ENCODE results near the gene JARID2. TPM values are rescaled to one million over a fixed set of nuclear protein-coding genes. Genes with fewer than 3 reads are reported as not detected.

JARID2 gene
- total RNA-seq, 3 donors from 2014 or later = 10.6 to 11.8 (median 11.4) TPM

DNA sequence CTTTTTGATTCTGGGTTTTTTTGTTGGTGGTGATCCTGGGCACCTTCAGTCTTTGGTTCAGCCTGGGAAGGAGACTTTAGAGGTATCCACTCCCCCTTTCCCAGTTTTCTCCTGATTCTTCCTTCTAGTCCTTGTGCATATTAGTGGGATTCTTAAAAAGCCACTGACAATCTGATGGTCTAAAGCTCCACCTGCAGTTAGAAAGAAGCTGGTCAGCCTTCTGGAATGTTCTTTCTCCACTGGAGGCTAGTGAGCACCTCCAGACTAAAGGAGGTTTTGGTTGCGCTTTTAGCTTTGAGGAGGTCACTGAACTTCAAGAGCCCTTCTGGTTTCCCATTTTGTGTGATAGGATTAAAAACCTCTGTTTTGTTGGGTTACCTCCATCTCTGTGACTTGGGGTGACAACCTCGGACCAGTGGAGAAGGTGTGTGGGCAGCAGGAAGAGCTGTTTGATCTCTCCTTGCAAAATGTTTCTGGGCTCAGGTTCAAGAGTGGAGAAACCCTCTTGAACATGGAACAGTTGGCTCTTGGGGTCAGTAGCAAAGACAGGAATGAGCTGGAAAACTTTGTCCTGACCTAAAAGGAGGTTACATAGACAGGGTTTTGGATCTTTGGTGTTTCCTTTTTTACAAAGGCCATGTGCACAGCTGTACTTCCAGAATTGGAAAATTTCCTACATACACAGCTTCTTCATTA, 29.0 kb downstream of the JARID2 start:
- H3K4me1 ChIP-seq (ENCODE audit: low read depth) = peaks cover 14% of the 10 kb centered on the region
- TF ChIP-seq, protein P1, sequence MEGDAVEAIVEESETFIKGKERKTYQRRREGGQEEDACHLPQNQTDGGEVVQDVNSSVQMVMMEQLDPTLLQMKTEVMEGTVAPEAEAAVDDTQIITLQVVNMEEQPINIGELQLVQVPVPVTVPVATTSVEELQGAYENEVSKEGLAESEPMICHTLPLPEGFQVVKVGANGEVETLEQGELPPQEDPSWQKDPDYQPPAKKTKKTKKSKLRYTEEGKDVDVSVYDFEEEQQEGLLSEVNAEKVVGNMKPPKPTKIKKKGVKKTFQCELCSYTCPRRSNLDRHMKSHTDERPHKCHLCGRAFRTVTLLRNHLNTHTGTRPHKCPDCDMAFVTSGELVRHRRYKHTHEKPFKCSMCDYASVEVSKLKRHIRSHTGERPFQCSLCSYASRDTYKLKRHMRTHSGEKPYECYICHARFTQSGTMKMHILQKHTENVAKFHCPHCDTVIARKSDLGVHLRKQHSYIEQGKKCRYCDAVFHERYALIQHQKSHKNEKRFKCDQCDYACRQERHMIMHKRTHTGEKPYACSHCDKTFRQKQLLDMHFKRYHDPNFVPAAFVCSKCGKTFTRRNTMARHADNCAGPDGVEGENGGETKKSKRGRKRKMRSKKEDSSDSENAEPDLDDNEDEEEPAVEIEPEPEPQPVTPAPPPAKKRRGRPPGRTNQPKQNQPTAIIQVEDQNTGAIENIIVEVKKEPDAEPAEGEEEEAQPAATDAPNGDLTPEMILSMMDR (IDR thresholded peaks at IDR 0.05) = no peak
- no peaks in the 10 kb centered on the region for H3K36me3 ChIP-seq (ENCODE audit: low read depth)
- no peak for ATAC-seq
- H3K9me3 ChIP-seq = no peaks in the 10 kb centered on the region
- no peak overlapping the region for H3K4me3 ChIP-seq
- intact Hi-C loops (cut with DNase I, micrococcal nuclease) = no loop called here
- no peak for DNase-seq

DNA sequence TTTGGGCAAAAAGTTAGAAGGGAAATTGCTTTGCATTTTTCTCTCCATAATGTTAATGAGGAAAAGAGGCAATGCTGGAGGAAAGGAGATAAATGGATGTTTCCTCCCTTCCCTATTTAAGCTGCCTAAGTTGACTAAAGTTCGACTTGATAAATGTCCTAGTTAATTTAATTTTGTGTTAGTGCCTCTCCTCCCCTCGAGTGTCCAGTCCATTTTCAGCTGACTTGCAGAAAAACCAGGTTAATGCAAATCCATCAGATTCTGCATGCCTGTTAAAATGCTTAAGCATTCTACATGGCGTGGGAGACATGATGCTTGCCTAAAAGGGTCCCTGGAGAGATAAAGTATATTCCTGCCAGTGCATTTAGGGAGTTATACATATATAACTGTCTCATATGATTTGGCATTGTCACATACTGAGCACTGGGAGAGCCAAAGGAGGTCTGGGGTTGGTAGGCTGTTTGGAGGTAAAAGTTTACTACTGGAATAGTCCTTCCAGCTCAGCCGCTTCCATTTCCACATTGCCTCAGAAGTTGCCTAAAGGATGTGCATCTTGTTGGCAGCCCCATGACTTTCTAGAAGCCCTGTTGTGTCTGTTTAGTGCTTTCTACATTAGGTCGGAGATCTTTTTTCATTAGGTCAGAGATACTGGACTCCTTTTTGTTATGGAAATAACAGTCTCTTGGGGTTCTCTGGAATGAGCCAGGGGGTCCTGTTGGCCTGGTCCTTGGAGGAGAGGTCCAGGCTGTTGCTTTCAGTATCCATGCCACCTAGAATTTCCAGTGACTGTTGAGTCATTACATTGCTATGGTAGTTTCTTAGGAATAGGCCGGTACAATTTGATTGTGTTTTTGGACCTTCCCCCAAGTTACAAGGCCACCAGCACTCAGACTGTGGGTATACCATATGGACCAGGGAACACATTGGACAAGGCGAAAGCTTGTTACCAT, 30.4 kb downstream of the JARID2 start:
- TF ChIP-seq, protein P1 (IDR thresholded peaks at IDR 0.05) = no peak
- H3K4me3 ChIP-seq = no peak overlapping the region
- H3K36me3 ChIP-seq (ENCODE audit: low read depth) = no peaks in the 10 kb centered on the region
- intact Hi-C loops (cut with DNase I, micrococcal nuclease) = no loop called here
- peaks cover 16% of the 10 kb centered on the region for H3K4me1 ChIP-seq (ENCODE audit: low read depth)
- DNase-seq = no peak
- H3K9me3 ChIP-seq = no peaks in the 10 kb centered on the region
- ATAC-seq = no peak

DNA sequence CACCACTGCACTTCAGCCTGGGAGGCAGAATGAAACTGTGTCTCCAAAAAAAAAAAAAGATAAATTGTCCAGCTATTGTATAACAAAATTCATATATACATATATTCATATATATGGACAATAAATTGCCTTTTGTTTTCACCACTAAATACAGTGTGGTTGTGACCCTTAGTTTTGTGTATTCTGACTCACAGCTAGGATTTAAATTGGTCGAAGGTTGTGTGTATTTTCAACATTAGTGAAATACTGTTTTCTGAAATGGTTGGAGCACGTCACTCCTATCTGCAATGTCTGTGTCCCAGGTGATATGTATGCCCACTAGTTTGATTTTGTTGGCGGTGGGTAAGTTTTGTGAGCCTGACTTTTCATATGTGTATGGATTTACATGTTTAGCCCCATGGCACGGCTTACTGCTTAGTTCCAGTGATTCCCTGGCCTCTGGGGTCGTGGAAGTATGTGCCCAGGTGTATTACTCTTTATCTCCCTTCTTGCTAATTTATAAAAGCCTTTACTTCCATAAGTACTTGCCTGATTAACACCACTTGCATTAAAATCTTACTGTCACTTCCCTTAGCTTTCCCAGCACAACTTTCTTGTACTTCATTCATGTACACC, 33.3 kb downstream of the JARID2 start:
- Histone ChIP-seq H3K4me3 (no peak overlapping the region), H3K36me3 (ENCODE audit: low read depth) (no peaks in the 10 kb centered on the region), H3K4me1 (ENCODE audit: low read depth) (peaks cover 16% of the 10 kb centered on the region), H3K9me3 (no peaks in the 10 kb centered on the region)
- ATAC-seq (peak; percentile 83), DNase-seq (no peak)
- TF ChIP-seq, protein P1 (IDR thresholded peaks at IDR 0.05) = no peak
- intact Hi-C loops (cut with DNase I, micrococcal nuclease) = no loop called here

DNA sequence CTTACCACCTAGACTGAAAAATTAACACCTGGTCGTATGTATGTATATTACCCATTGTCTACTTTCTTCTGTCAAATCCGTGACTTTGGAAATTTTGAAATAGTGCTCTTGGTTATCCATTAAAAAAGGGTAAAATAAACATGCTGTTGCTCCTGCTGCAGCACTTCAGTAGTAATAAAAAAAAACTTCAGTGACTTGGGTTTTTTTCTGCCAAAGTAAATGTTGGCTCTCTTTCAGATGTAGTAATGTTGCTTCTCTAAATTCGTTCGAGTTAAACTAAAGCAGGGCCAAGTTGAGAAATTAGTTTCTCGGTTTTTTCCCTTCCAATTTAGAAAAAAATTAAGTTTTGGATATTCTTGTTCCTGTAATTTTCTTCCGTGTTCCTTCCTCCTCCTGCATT, 34.2 kb downstream of the JARID2 start:
- ATAC-seq = peak; percentile 62
- H3K4me1 ChIP-seq (ENCODE audit: low read depth) = peaks cover 17% of the 10 kb centered on the region
- no peak for DNase-seq

DNA sequence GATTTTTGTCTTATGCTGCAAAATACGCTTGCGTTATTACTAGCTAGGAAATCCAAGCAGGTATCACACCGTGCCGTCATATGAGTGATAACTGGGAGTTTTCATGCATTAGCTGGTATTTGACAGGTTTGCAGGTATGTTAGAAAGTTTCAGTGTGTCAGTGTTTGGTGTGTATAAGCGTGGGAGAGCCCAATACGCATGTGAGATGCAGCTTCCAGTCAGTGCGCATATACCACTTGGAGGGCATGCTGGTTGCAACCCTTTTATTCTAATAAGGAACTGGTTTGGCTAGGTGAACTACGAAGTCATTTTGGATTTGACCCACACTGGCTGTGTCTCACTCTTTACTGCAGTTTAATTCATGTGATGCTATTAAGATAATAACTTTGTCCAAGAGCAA, 35.1 kb downstream of the JARID2 start:
- no peak for ATAC-seq
- Histone ChIP-seq H3K36me3 (ENCODE audit: low read depth) (no peaks in the 10 kb centered on the region), H3K4me3 (no peak overlapping the region), H3K4me1 (ENCODE audit: low read depth) (peaks cover 18% of the 10 kb centered on the region), H3K9me3 (no peaks in the 10 kb centered on the region)
- intact Hi-C loops (cut with DNase I, micrococcal nuclease) = no loop called here
- DNase-seq = no peak
- TF ChIP-seq, protein P1 (IDR thresholded peaks at IDR 0.05) = no peak

More for the DNA sequence above, 34.2 kb downstream of the JARID2 start:
- Histone ChIP-seq H3K4me3 (no peak overlapping the region), H3K9me3 (no peaks in the 10 kb centered on the region), H3K36me3 (ENCODE audit: low read depth) (no peaks in the 10 kb centered on the region)
- TF ChIP-seq, protein P1 (IDR thresholded peaks at IDR 0.05) = no peak
- intact Hi-C loops (cut with DNase I, micrococcal nuclease) = no loop called here

Data from mucosa of descending colon (tissue), 3 donors.